Activated gamma-delta T cell treated with anti-CD3 and anti-CD28 coated beads, Interleukin-2, amount 50 U/mL, for 16 hours (primary cell): Measurements from ENCODE around the gene MYO19.
A peak's percentile ranks its signal among the peaks of the same experiment; 100 is the strongest.
"Not testable (repeated sequence)": the region's sequence is repeated elsewhere in the genome, so short reads cannot be mapped to it uniquely, and the experiment has no call there.

Source experiments
- DNase-seq: peaks from one replicate; pipeline ENCODE4 v3.0.0-alpha.2; 2020; ENCODE audit warnings: low read depth

Gene MYO19

GRCh38 chr17:36501351-36501750, 33.3 kb downstream of the MYO19 start:
- no peak for DNase-seq

- no peak for DNase-seq
Observed at GRCh38 chr17:36500745-36501225, 33.9 kb downstream of the MYO19 start.

GRCh38 chr17:36498560-36499300, 35.9 kb downstream of the MYO19 start:
- no peak for DNase-seq

- no peak for DNase-seq
Observed at GRCh38 chr17:36498155-36498554, 36.5 kb downstream of the MYO19 start.

- DNase-seq: no peak
Observed at GRCh38 chr17:36496018-36496789, 38.5 kb downstream of the MYO19 start.

GRCh38 chr17:36495076-36495578, 39.5 kb downstream of the MYO19 start:
- no peak for DNase-seq

GRCh38 chr17:36494674-36495073, 40.0 kb downstream of the MYO19 start:
- no peak for DNase-seq

GRCh38 chr17:36493956-36494355, 40.7 kb downstream of the MYO19 start:
- no peak for DNase-seq

- peak; percentile 81 for DNase-seq
Observed at GRCh38 chr17:36486204-36487194, 48.2 kb downstream of the MYO19 start, which contains the start of gene ZNHIT3. ZNHIT3 (plus strand) TSS chr17:36486681; CDS start chr17:36486700, 19 bp downstream.

- DNase-seq: no peak
Observed at GRCh38 chr17:36485805-36486203, 48.9 kb downstream of the MYO19 start.

- DNase-seq: no peak
Observed at GRCh38 chr17:36485027-36485426, 49.6 kb downstream of the MYO19 start.

- DNase-seq: not testable (repeated sequence)
Observed at GRCh38 chr17:36484021-36484420, 50.6 kb downstream of the MYO19 start.

- peak; percentile 66 for DNase-seq
Observed at GRCh38 chr17:36482611-36483504, 51.8 kb downstream of the MYO19 start.

GRCh38 chr17:36481829-36482228, 52.8 kb downstream of the MYO19 start:
- no peak for DNase-seq

GRCh38 chr17:36475346-36475970, 59.2 kb downstream of the MYO19 start:
- DNase-seq: no peak

GRCh38 chr17:36474571-36474970, 60.1 kb downstream of the MYO19 start:
- no peak for DNase-seq

- DNase-seq: no peak
Observed at GRCh38 chr17:36470499-36470898, 64.2 kb downstream of the MYO19 start.

GRCh38 chr17:36469733-36470132, 64.9 kb downstream of the MYO19 start:
- no peak for DNase-seq

- DNase-seq: no peak
Observed at GRCh38 chr17:36468903-36469635, 65.6 kb downstream of the MYO19 start.

GRCh38 chr17:36464765-36465088, 69.9 kb downstream of the MYO19 start:
- DNase-seq: no peak
